IMR-90 (cell line): ENCODE results near the gene IL1A. TPM values are rescaled to one million over a fixed set of nuclear protein-coding genes. Genes with fewer than 3 reads are reported as not detected.

ENCODE experiments used
- ATAC-seq: fragments of 200-7000 bp; cut with Tn5 transposase; 2 replicates; pipeline ENCODE4 v1.9.1; 2020; ENCODE audit warnings: low read depth, mild to moderate bottlenecking, moderate library complexity
- BruUV-seq: library from RNA; stranded (reverse); fragments of 400-500 nt; replicated peaks from 2 replicates; lab custom pipeline; 2021; lab: Mats Ljungman, UMichigan
- CTCF ChIA-PET: fragments of 300-600 bp; formaldehyde crosslinking; extraction: SDS; loops from one replicate; lab custom pipeline; 2021; ENCODE audit warnings: antibody characterized with exemption; lab: Yijun Ruan, JAX
- POLR2A ChIA-PET: fragments of 300-600 bp; sonication (Branson Sonifier 250); formaldehyde crosslinking; loops from one replicate; lab custom pipeline; 2022; ENCODE audit warnings: antibody characterized with exemption; ENCODE audit not compliant: unreplicated experiment; lab: Charles Lee
- DNase-seq: peaks from one replicate; pipeline ENCODE4 v3.0.0; 2013
- H2AFZ ChIP-seq: replicated peaks from 2 replicates; pipeline ENCODE3; 2013; ENCODE audit warnings: low read length, mild to moderate bottlenecking; ENCODE audit not compliant: poor library complexity
- H2AK5ac ChIP-seq: 2 replicates; pipeline ENCODE4 v1.6.1; 2013; ENCODE audit warnings: low read depth, low read length, inconsistent platforms
- H2AK9ac ChIP-seq: replicated peaks from 2 replicates; pipeline ENCODE3; 2013; ENCODE audit warnings: mild to moderate bottlenecking, low read depth, low read length, moderate library complexity; ENCODE audit not compliant: poor library complexity
- H2BK120ac ChIP-seq: 2 replicates; pipeline ENCODE4 v1.6.1; 2013; ENCODE audit warnings: low read depth, low read length, inconsistent platforms
- H2BK15ac ChIP-seq: 3 replicates; pipeline ENCODE4 v1.6.1; 2013; ENCODE audit warnings: low read depth, low read length, inconsistent platforms
- H2BK20ac ChIP-seq: 2 replicates; pipeline ENCODE4 v1.6.1; 2013; ENCODE audit warnings: low read depth, mild to moderate bottlenecking, inconsistent platforms, low read length, moderate library complexity
- H2BK5ac ChIP-seq: 2 replicates; pipeline ENCODE4 v1.6.1; 2013; ENCODE audit warnings: mild to moderate bottlenecking, low read depth, low read length, inconsistent platforms; ENCODE audit not compliant: poor library complexity, severe bottlenecking
- H3K14ac ChIP-seq: replicated peaks from 2 replicates; pipeline ENCODE4 v1.6.1; 2013; ENCODE audit warnings: low read depth, low read length, inconsistent platforms
- H3K18ac ChIP-seq: 2 replicates; pipeline ENCODE4 v1.6.1; 2013; ENCODE audit warnings: low read depth, low read length, control low read depth
- H3K23ac ChIP-seq: 2 replicates; pipeline ENCODE4 v1.6.1; 2013; ENCODE audit warnings: low read depth, low read length, inconsistent platforms
- H3K27ac ChIP-seq: 2 replicates; pipeline ENCODE4 v1.5.1; 2013; ENCODE audit warnings: mild to moderate bottlenecking, control low read depth, low read length; ENCODE audit not compliant: insufficient read depth
- H3K27me3 ChIP-seq: 2 replicates; pipeline ENCODE4 v1.6.1; 2013; ENCODE audit warnings: low read length; ENCODE audit not compliant: control insufficient read depth, insufficient read depth
- H3K36me3 ChIP-seq: 2 replicates; pipeline ENCODE4 v1.6.1; 2013; ENCODE audit warnings: low read length, mixed read lengths; ENCODE audit not compliant: control insufficient read depth, insufficient read depth
- H3K4ac ChIP-seq: 2 replicates; pipeline ENCODE4 v1.6.1; 2013; ENCODE audit warnings: low read depth, low read length, inconsistent platforms
- H3K4me1 ChIP-seq: 2 replicates; pipeline ENCODE4 v1.6.1; 2013; ENCODE audit warnings: low read length, mixed read lengths; ENCODE audit not compliant: control insufficient read depth, insufficient read depth
- H3K4me2 ChIP-seq: 2 replicates; pipeline ENCODE4 v1.6.1; 2013; ENCODE audit warnings: low read depth, mild to moderate bottlenecking, control low read depth, low read length, moderate library complexity
- H3K4me3 ChIP-seq: 2 replicates; pipeline ENCODE4 v1.5.1; 2013; ENCODE audit warnings: low read depth, mild to moderate bottlenecking, control low read depth, low read length, moderate library complexity; ENCODE audit not compliant: insufficient read depth
- H3K56ac ChIP-seq: 2 replicates; pipeline ENCODE4 v1.6.1; 2013; ENCODE audit warnings: low read length, inconsistent platforms; ENCODE audit not compliant: insufficient read depth; ENCODE audit errors: extremely low read depth
- H3K79me1 ChIP-seq, 2 experiments: 2 replicates each; pipeline ENCODE4 v1.6.1; 2013; ENCODE audit warnings: low read length in 2 of 2, inconsistent platforms in 1 of 2, low read depth in 1 of 2
- H3K9ac ChIP-seq: 2 replicates; pipeline ENCODE4 v1.6.1; 2013; ENCODE audit warnings: low read depth, low read length, control low read depth
- H3K9me1 ChIP-seq: 2 replicates; pipeline ENCODE4 v1.6.1; 2013; ENCODE audit warnings: low read length, inconsistent platforms; ENCODE audit not compliant: insufficient read depth
- H3K9me3 ChIP-seq: 2 replicates; pipeline ENCODE4 v1.6.1; 2013; ENCODE audit warnings: low read length; ENCODE audit not compliant: control insufficient read depth, insufficient read depth
- H4K20me1 ChIP-seq: 2 replicates; pipeline ENCODE4 v1.6.1; 2013; ENCODE audit warnings: low read length, inconsistent platforms; ENCODE audit not compliant: insufficient read depth
- H4K5ac ChIP-seq: 2 replicates; pipeline ENCODE4 v1.6.1; 2013; ENCODE audit warnings: mild to moderate bottlenecking, low read depth, low read length, control low read depth
- H4K8ac ChIP-seq, 2 experiments: 2 replicates each; pipeline ENCODE4 v1.6.1; 2013; ENCODE audit warnings: low read depth in 2 of 2, low read length in 2 of 2, control low read depth in 1 of 2, inconsistent platforms in 1 of 2
- H4K91ac ChIP-seq: 2 replicates; pipeline ENCODE4 v1.6.1; 2013; ENCODE audit warnings: low read depth, low read length, inconsistent platforms; ENCODE audit not compliant: insufficient read depth
- BHLHE40 ChIP-seq: fragments of 150-350 bp; IDR thresholded peaks from 2 replicates; pipeline ENCODE4 v1.6.1; 2016; ENCODE audit warnings: mild to moderate bottlenecking, low read depth, low read length
- FOS ChIP-seq: fragments of 150-350 bp; IDR thresholded peaks from 2 replicates; pipeline ENCODE4 v1.6.1; 2016; ENCODE audit warnings: low read depth, low read length
- MAFK ChIP-seq: IDR thresholded peaks from 2 replicates; pipeline ENCODE4 v1.6.1; 2012; ENCODE audit warnings: low read depth, low read length, improper control_type of control experiment
- MAZ ChIP-seq: IDR thresholded peaks from 2 replicates; pipeline ENCODE4 v1.6.1; 2012; ENCODE audit warnings: low read depth, mild to moderate bottlenecking, low read length, improper control_type of control experiment, moderate library complexity, borderline replicate concordance
- NFE2L2 ChIP-seq: fragments of 150-350 bp; IDR thresholded peaks from 2 replicates; pipeline ENCODE4 v1.6.1; 2016; ENCODE audit warnings: low read depth, mild to moderate bottlenecking, low read length
- POLR2A ChIP-seq: IDR thresholded peaks from 2 replicates; pipeline ENCODE4 v1.6.1; 2012; ENCODE audit warnings: mild to moderate bottlenecking, low read depth, low read length
- SMC3 ChIP-seq: fragments of 150-350 bp; IDR thresholded peaks from 2 replicates; pipeline ENCODE4 v1.6.1; 2016; ENCODE audit warnings: low read depth, mild to moderate bottlenecking, antibody characterized with exemption, low read length, moderate library complexity
- WGBS, 2 experiments: methylation state at CpG; one replicate each; pipeline versions ENCODE4 v1.1.5 to v1.1.7; 2013; ENCODE audit warnings: missing lambda C conversion rate in 2 of 2; ENCODE audit not compliant: insufficient read length in 1 of 2; ENCODE audit errors: extremely low coverage in 2 of 2; 5-methylcytosine and 5-hydroxymethylcytosine counted together
- dilution Hi-C: fragments of 300-500 bp; cut with HindIII; formaldehyde crosslinking; loops from one replicate; pipeline ENCODE4 v1.14.3; 2018; ENCODE audit warnings: low sequenced_read_pairs; ENCODE audit not compliant: unreplicated experiment
- in situ Hi-C: fragments of 300-500 bp; cut with MboI; formaldehyde crosslinking; loops from 3 replicates; pipeline ENCODE4 v1.14.3; 2019; ENCODE audit warnings: low sequenced_read_pairs, inconsistent platforms, mixed read lengths
- intact Hi-C: fragments of 100-400 bp; cut with micrococcal nuclease; formaldehyde crosslinking; loops from 2 replicates; pipeline ENCODE4 v1.10.0; 2022
- polyA plus RNA-seq, 3 experiments: library from polyadenylated mRNA; depleted of rRNA; stranded (reverse); fragments of >200 nt; gene quantifications; 2 replicates each; pipeline ENCODE4 v1.2.3, GENCODE V29; 2012; ENCODE audit warnings: low replicate concordance in 1 of 3
- total RNA-seq: library from RNA; depleted of rRNA; stranded (reverse); fragments of >200 nt; gene quantifications from 2 replicates; pipeline ENCODE4 v1.2.3, GENCODE V29; 2012
- TF ChIP-seq, protein P1 (sequence below): fragments of 150-350 bp; IDR thresholded peaks from 2 replicates; pipeline ENCODE4 v1.6.1; 2016; ENCODE audit warnings: low read depth, mild to moderate bottlenecking, low read length, moderate library complexity, borderline replicate concordance
- TF ChIP-seq, protein P2 (sequence below): fragments of 150-350 bp; IDR thresholded peaks from 2 replicates; pipeline ENCODE4 v1.6.1; 2017; ENCODE audit warnings: mild to moderate bottlenecking, antibody characterized with exemption, low read length, low read depth
- TF ChIP-seq, protein P3 (sequence below): conservative IDR thresholded peaks from 2 replicates; pipeline ENCODE4 v1.5.1; 2012; ENCODE audit warnings: mild to moderate bottlenecking, low read depth, low read length, improper control_type of control experiment

IL1A gene
- total and polyA plus RNA-seq, 2 of the 4 experiments (the other 2 are of a cell fraction) = 0.48 to 1.1 TPM

DNA sequence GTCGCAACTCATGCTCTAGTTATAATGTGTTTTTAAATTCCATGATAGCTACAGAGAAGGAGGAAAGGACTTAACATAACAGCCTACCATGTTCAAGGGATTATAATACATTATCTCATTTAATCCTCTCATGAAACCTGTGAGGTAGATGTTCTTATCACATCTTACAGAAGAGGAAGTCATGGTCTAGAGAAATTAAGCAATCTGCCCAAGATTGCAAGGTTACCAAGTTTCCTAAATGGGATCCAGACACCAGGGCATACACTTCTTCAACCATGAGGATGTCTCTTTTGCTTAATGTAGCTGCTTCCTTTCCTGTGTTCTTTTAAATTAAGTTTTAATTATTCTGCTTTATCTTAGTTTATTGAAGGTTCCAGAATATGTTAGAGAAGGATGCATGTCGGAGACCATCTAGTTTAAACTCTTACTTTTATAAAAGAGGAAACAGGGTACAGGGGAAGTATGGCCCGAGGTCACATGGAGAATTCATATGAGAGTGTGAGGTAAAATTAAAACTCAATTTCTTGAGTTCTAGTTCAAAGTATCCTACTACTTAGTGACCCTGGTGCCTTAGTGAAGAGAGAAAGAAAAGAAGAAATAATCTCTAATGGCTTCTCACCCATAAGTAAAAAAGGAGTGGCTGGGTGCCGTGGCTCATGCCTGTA lies 3.6 kb upstream of the IL1A start:
- dilution Hi-C loops = no loop called here

More for the DNA sequence above, 3.6 kb upstream of the IL1A start:
- Histone ChIP-seq H3K4me3 (no peak overlapping the region), H3K9me3 (peaks cover under 1% of the 10 kb centered on the region; the same call in 1 of the 2 replicates), H3K27ac (no peak overlapping the region), H3K23ac (no peak overlapping the region), H3K4me2 (no peak overlapping the region), H3K14ac (no peak overlapping the region), H2AK5ac (no peak overlapping the region), H2BK120ac (no peak overlapping the region), H3K56ac (no peak overlapping the region), H3K27me3 (no peaks in the 10 kb centered on the region), H2BK20ac (no peak overlapping the region), H3K4ac (no peak overlapping the region), H2AFZ (no peak overlapping the region), H3K18ac (no peak overlapping the region), H4K5ac (no peak overlapping the region), H2BK15ac (no peak overlapping the region), H3K79me1 (no peaks in the 10 kb centered on the region), H4K20me1 (no peaks in the 10 kb centered on the region), H4K8ac (no peak overlapping the region), H4K91ac (no peak overlapping the region), H3K9ac (no peak overlapping the region), H3K36me3 (no peaks in the 10 kb centered on the region), H2AK9ac (no peak overlapping the region), H3K4me1 (no peaks in the 10 kb centered on the region), H2BK5ac (no peak overlapping the region), H3K9me1 (no peaks in the 10 kb centered on the region)
- BruUV-seq = no TSS peak
- DNase-seq (no peak), ATAC-seq (no peak)
- in situ Hi-C loops = no loop called here
- no CpG with 5 or more reads among the region's 4 CpGs for WGBS, 2 experiments
- CTCF ChIA-PET = no interaction called here
- no peak for TF ChIP-seq BHLHE40
- no peak for TF ChIP-seq SMC3
- TF ChIP-seq NFE2L2 = no peak
- TF ChIP-seq POLR2A = no peak
- no peak for TF ChIP-seq MAFK
- TF ChIP-seq, protein P1, sequence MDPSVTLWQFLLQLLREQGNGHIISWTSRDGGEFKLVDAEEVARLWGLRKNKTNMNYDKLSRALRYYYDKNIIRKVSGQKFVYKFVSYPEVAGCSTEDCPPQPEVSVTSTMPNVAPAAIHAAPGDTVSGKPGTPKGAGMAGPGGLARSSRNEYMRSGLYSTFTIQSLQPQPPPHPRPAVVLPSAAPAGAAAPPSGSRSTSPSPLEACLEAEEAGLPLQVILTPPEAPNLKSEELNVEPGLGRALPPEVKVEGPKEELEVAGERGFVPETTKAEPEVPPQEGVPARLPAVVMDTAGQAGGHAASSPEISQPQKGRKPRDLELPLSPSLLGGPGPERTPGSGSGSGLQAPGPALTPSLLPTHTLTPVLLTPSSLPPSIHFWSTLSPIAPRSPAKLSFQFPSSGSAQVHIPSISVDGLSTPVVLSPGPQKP = no peak
- TF ChIP-seq FOS = no peak
- TF ChIP-seq, protein P2, sequence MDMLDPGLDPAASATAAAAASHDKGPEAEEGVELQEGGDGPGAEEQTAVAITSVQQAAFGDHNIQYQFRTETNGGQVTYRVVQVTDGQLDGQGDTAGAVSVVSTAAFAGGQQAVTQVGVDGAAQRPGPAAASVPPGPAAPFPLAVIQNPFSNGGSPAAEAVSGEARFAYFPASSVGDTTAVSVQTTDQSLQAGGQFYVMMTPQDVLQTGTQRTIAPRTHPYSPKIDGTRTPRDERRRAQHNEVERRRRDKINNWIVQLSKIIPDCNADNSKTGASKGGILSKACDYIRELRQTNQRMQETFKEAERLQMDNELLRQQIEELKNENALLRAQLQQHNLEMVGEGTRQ = no peak
- no peak for TF ChIP-seq MAZ
- TF ChIP-seq, protein P3, sequence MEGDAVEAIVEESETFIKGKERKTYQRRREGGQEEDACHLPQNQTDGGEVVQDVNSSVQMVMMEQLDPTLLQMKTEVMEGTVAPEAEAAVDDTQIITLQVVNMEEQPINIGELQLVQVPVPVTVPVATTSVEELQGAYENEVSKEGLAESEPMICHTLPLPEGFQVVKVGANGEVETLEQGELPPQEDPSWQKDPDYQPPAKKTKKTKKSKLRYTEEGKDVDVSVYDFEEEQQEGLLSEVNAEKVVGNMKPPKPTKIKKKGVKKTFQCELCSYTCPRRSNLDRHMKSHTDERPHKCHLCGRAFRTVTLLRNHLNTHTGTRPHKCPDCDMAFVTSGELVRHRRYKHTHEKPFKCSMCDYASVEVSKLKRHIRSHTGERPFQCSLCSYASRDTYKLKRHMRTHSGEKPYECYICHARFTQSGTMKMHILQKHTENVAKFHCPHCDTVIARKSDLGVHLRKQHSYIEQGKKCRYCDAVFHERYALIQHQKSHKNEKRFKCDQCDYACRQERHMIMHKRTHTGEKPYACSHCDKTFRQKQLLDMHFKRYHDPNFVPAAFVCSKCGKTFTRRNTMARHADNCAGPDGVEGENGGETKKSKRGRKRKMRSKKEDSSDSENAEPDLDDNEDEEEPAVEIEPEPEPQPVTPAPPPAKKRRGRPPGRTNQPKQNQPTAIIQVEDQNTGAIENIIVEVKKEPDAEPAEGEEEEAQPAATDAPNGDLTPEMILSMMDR = no peak
- intact Hi-C loops = no loop called here
- POLR2A ChIA-PET = no interaction called here
